SW 1271 (cell line): ENCODE measurements around the gene SPAG9.

Source experiments
- DNase-seq, 2 experiments: peaks; one replicate each; lab custom pipeline; 2025; lab: John Stamatoyannopoulos, UW

SPAG9 gene

GRCh38 chr17:50917418-50917743 is 203.3 kb downstream of the SPAG9 start:
- no peak for DNase-seq

- no peak for DNase-seq
Observed at GRCh38 chr17:50916708-50917417, 203.8 kb downstream of the SPAG9 start.

GRCh38 chr17:50916026-50916707 is 204.5 kb downstream of the SPAG9 start:
- no peak for DNase-seq

GRCh38 chr17:50914505-50915063 is 206.1 kb downstream of the SPAG9 start:
- DNase-seq: no peak

GRCh38 chr17:50913120-50913519 is 207.5 kb downstream of the SPAG9 start:
- no peak for DNase-seq
